Measurements from ENCODE around the gene MOGAT3. TPM values are rescaled to one million over a fixed set of nuclear protein-coding genes. Genes with fewer than 3 reads are reported as not detected.

MOGAT3 gene
- total and polyA plus RNA-seq, 9 of the 15 experiments (the other 6 are each of a cell fraction or from before 2014, with no cell fraction given), result 0.07 to 0.17 (median 0.13) TPM; not detected in 6

DNA sequence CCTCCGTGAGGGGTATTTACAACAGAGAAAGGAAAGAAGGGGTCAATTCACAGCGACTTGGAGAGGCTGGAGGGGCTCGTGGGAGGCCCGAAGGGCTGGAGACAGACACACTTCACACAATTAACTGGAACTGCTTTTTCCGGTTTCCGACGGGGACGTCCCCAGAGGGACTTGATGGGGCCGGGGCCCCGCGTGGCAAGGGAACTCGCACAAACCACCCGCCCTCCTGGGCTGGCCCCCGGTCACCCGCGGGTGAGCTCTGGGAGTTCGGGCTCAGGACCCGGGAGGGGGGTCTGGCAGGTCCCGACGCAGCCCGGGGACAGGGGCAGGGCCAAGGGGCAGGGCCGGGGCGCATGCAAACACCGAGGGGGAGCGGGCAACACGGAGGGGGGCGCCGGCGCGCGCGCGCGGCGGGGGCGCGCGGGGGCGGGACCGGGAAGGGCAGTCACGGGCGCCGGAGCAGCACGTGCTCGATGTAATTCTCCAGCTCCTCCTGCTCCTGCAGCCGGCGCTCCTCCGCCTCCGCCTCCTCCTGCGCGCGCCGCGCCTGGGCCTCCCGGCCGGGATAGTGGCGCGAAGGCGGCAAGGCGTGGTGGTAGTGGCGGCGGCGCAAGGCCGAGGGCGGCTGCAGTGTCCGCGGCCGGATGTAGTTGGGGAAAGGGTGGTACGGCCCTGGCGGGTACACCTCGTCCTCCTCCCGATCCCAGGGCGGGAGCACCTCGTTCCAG lies 38.1 kb downstream of the MOGAT3 start (continued):
- TF ChIP-seq, protein P1, sequence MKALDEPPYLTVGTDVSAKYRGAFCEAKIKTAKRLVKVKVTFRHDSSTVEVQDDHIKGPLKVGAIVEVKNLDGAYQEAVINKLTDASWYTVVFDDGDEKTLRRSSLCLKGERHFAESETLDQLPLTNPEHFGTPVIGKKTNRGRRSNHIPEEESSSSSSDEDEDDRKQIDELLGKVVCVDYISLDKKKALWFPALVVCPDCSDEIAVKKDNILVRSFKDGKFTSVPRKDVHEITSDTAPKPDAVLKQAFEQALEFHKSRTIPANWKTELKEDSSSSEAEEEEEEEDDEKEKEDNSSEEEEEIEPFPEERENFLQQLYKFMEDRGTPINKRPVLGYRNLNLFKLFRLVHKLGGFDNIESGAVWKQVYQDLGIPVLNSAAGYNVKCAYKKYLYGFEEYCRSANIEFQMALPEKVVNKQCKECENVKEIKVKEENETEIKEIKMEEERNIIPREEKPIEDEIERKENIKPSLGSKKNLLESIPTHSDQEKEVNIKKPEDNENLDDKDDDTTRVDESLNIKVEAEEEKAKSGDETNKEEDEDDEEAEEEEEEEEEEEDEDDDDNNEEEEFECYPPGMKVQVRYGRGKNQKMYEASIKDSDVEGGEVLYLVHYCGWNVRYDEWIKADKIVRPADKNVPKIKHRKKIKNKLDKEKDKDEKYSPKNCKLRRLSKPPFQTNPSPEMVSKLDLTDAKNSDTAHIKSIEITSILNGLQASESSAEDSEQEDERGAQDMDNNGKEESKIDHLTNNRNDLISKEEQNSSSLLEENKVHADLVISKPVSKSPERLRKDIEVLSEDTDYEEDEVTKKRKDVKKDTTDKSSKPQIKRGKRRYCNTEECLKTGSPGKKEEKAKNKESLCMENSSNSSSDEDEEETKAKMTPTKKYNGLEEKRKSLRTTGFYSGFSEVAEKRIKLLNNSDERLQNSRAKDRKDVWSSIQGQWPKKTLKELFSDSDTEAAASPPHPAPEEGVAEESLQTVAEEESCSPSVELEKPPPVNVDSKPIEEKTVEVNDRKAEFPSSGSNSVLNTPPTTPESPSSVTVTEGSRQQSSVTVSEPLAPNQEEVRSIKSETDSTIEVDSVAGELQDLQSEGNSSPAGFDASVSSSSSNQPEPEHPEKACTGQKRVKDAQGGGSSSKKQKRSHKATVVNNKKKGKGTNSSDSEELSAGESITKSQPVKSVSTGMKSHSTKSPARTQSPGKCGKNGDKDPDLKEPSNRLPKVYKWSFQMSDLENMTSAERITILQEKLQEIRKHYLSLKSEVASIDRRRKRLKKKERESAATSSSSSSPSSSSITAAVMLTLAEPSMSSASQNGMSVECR (CRISPR knock-in tag; IDR thresholded peaks at IDR 0.05), result peak; percentile 66; the same call in 1 of the 2 replicates
- TF ChIP-seq RFX7 (CRISPR knock-in tag; IDR thresholded peaks at IDR 0.05) (no peak), MAFF (IDR thresholded peaks at IDR 0.05; ENCODE audit: low read length) (no peak), RNF2 (IDR thresholded peaks at IDR 0.05) (peak; percentile 66; the same call in 1 of the 2 replicates), ZNF124 (CRISPR knock-in tag; IDR thresholded peaks at IDR 0.05) (no peak), HNRNPUL1 (IDR thresholded peaks at IDR 0.05; ENCODE audit: low read length) (no peak), MEF2D (tag; conservative IDR thresholded peaks at IDR 0.05; ENCODE audit: low read depth) (no peak), HDAC2 (IDR thresholded peaks at IDR 0.05) (no peak), ZKSCAN8 (CRISPR knock-in tag; IDR thresholded peaks at IDR 0.05) (no peak), HNRNPL (IDR thresholded peaks at IDR 0.05; ENCODE audit: low read depth, low read length) (no peak), CXXC5 (CRISPR knock-in tag; IDR thresholded peaks at IDR 0.05) (peak; percentile 80), ZNF146 (CRISPR knock-in tag; IDR thresholded peaks at IDR 0.05; ENCODE audit: unreplicated experiment) (no peak), GTF2A2 (tag; IDR thresholded peaks at IDR 0.05) (no peak)
- TF ChIP-seq, protein P2, sequence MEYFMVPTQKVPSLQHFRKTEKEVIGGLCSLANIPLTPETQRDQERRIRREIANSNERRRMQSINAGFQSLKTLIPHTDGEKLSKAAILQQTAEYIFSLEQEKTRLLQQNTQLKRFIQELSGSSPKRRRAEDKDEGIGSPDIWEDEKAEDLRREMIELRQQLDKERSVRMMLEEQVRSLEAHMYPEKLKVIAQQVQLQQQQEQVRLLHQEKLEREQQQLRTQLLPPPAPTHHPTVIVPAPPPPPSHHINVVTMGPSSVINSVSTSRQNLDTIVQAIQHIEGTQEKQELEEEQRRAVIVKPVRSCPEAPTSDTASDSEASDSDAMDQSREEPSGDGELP (CRISPR knock-in tag; IDR thresholded peaks at IDR 0.05; ENCODE audit: borderline replicate concordance), result peak; percentile 32; the same call in 1 of the 2 replicates
- TF ChIP-seq, protein P3, sequence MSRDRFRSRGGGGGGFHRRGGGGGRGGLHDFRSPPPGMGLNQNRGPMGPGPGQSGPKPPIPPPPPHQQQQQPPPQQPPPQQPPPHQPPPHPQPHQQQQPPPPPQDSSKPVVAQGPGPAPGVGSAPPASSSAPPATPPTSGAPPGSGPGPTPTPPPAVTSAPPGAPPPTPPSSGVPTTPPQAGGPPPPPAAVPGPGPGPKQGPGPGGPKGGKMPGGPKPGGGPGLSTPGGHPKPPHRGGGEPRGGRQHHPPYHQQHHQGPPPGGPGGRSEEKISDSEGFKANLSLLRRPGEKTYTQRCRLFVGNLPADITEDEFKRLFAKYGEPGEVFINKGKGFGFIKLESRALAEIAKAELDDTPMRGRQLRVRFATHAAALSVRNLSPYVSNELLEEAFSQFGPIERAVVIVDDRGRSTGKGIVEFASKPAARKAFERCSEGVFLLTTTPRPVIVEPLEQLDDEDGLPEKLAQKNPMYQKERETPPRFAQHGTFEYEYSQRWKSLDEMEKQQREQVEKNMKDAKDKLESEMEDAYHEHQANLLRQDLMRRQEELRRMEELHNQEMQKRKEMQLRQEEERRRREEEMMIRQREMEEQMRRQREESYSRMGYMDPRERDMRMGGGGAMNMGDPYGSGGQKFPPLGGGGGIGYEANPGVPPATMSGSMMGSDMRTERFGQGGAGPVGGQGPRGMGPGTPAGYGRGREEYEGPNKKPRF (IDR thresholded peaks at IDR 0.05; ENCODE audit: low read depth, low read length), result no peak
- TF ChIP-seq, protein P4, sequence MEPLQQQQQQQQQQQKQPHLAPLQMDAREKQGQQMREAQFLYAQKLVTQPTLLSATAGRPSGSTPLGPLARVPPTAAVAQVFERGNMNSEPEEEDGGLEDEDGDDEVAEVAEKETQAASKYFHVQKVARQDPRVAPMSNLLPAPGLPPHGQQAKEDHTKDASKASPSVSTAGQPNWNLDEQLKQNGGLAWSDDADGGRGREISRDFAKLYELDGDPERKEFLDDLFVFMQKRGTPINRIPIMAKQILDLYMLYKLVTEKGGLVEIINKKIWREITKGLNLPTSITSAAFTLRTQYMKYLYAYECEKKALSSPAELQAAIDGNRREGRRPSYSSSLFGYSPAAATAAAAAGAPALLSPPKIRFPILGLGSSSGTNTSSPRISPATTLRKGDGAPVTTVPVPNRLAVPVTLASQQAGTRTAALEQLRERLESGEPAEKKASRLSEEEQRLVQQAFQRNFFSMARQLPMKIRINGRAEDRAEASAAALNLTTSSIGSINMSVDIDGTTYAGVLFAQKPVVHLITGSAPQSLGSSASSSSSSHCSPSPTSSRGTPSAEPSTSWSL (CRISPR knock-in tag; IDR thresholded peaks at IDR 0.05; ENCODE audit: borderline replicate concordance), result no peak
- TF ChIP-seq, protein P5, sequence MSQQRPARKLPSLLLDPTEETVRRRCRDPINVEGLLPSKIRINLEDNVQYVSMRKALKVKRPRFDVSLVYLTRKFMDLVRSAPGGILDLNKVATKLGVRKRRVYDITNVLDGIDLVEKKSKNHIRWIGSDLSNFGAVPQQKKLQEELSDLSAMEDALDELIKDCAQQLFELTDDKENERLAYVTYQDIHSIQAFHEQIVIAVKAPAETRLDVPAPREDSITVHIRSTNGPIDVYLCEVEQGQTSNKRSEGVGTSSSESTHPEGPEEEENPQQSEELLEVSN (IDR thresholded peaks at IDR 0.05; ENCODE audit: borderline replicate concordance in 1 of 2, extremely low read depth in 1 of 2, insufficient read depth in 1 of 2, insufficient read length in 1 of 2, low read depth in 1 of 2, low read length in 1 of 2, poor library complexity in 1 of 2, severe bottlenecking in 1 of 2), result peak; percentile 97 to 100

Measured in K562 (cell line).